K562 (cell line): ENCODE measurements around the gene YOD1. TPM values are rescaled to one million over a fixed set of nuclear protein-coding genes. Genes with fewer than 3 reads are reported as not detected.

Experiments
- BCOR ChIP-seq: fragments of 450-650 bp; IDR thresholded peaks from 2 replicates; pipeline ENCODE4 v1.6.1; 2016
- CHD2 ChIP-seq: IDR thresholded peaks from 2 replicates; pipeline ENCODE4 v1.6.1; 2011; ENCODE audit warnings: low read depth, low read length
- CREB3 ChIP-seq: fragments of 450-650 bp; conservative IDR thresholded peaks from 2 replicates; pipeline ENCODE4 v1.6.1; 2016; ENCODE audit warnings: missing genetic modification characterization, low read depth, mild to moderate bottlenecking, missing compliant biosample characterization, moderate library complexity
- CTBP1 ChIP-seq: fragments of 450-650 bp; IDR thresholded peaks from 2 replicates; pipeline ENCODE4 v1.6.1; 2016; ENCODE audit warnings: borderline replicate concordance
- CXXC5 ChIP-seq: fragments of 250-450 bp; sonication (Bioruptor Pico); IDR thresholded peaks from 2 replicates; pipeline ENCODE4 v1.8.0; 2022; ENCODE audit warnings: inconsistent platforms, mild to moderate bottlenecking, moderate library complexity
- ELF2 ChIP-seq: fragments of 250-450 bp; sonication (Bioruptor Pico); IDR thresholded peaks from 2 replicates; pipeline ENCODE4 v1.5.0; 2021; ENCODE audit warnings: mild to moderate bottlenecking
- KLF1 ChIP-seq: fragments of 450-650 bp; IDR thresholded peaks from 2 replicates; pipeline ENCODE4 v1.6.1; 2016; ENCODE audit warnings: missing genetic modification characterization, missing compliant biosample characterization
- MAFF ChIP-seq: IDR thresholded peaks from 2 replicates; pipeline ENCODE4 v1.6.1; 2012; ENCODE audit warnings: low read length, improper control_type of control experiment
- RCOR1 ChIP-seq, 2 experiments: IDR thresholded peaks; 2 replicates each; pipeline ENCODE4 v1.6.1; 2012; ENCODE audit warnings: low read depth in 2 of 2, low read length in 2 of 2, borderline replicate concordance in 1 of 2, improper control_type of control experiment in 1 of 2
- SREBF2 ChIP-seq: sonication (generic); formaldehyde crosslinking; IDR thresholded peaks from 2 replicates; pipeline ENCODE4 v1.4.0; 2020; ENCODE audit warnings: mild to moderate bottlenecking, missing genetic modification reagents
- TEAD4 ChIP-seq, 2 experiments: sonication (generic) in 1 of 2; formaldehyde crosslinking in 1 of 2; IDR thresholded peaks; 2 replicates each; pipeline versions ENCODE4 v1.6.1 to v1.8.0; 2012 to 2022; ENCODE audit warnings: borderline replicate concordance in 1 of 2, inconsistent platforms in 1 of 2, low read length in 1 of 2, mild to moderate bottlenecking in 1 of 2, missing genetic modification reagents in 1 of 2
- TSC22D4 ChIP-seq: fragments of 450-650 bp; IDR thresholded peaks from 2 replicates; pipeline ENCODE4 v1.6.1; 2016; ENCODE audit warnings: missing genetic modification characterization, missing biosample characterization, control low read depth
- WHSC1 ChIP-seq: IDR thresholded peaks from one replicate; pipeline ENCODE4 v1.6.1; 2012; ENCODE audit warnings: low read length, control low read depth, inconsistent platforms
- XRCC3 ChIP-seq: fragments of 450-650 bp; IDR thresholded peaks from 2 replicates; pipeline ENCODE4 v1.6.1; 2017; ENCODE audit warnings: mild to moderate bottlenecking, moderate library complexity
- ZNF311 ChIP-seq: fragments of 250-450 bp; sonication (Bioruptor Pico); IDR thresholded peaks from 2 replicates; pipeline ENCODE4 v1.4.0; 2020; ENCODE audit warnings: mild to moderate bottlenecking, moderate library complexity
- ZNF589 ChIP-seq: fragments of 200-800 bp; sonication (Bioruptor generic); IDR thresholded peaks from 2 replicates; pipeline ENCODE4 v1.6.1; 2016; ENCODE audit warnings: low read depth, missing genetic modification characterization, missing compliant biosample characterization
- ZNF740 ChIP-seq, 3 experiments: fragments of 200-800 bp in 1 of 3; sonication (Bioruptor generic) in 1 of 3; sonication (generic) in 1 of 3; formaldehyde crosslinking in 1 of 3; IDR thresholded peaks; 2 replicates each; pipeline versions ENCODE4 v1.6.1 to v1.8.0; 2016 to 2022; ENCODE audit warnings: mild to moderate bottlenecking in 2 of 3, missing compliant biosample characterization in 2 of 3, missing genetic modification characterization in 2 of 3, missing genetic modification reagents in 1 of 3
- polyA plus RNA-seq, 8 experiments: library from polyadenylated mRNA; depleted of rRNA in 4 of 8; stranded (reverse) in 5 of 8; unstranded in 3 of 8; fragments of >200 nt; fragmentation: Nextera tagmentation in 2 of 8; fragmentation: Illumina TruSeq in 1 of 8; extraction: Ambion mirVana in 2 of 8; extraction: Trizol in 1 of 8; gene quantifications; 2 replicates each; pipeline versions ENCODE4 v1.2.1 to v1.2.3, GENCODE V29; 2011 to 2014; ENCODE audit warnings: inconsistent platforms in 1 of 8, missing spikeins in 1 of 8
- total RNA-seq, 7 experiments: library from RNA; depleted of rRNA in 6 of 7; stranded (reverse); fragments of >200 nt in 6 of 7; fragmentation: Illumina TruSeq in 2 of 7; extraction: Trizol in 2 of 7; gene quantifications; 2 replicates each; pipeline versions ENCODE4 v1.2.1 to v1.2.3, GENCODE V29; 2011 to 2021; ENCODE audit warnings: low replicate concordance in 1 of 7
- TF ChIP-seq, protein P1 (sequence below): sonication (generic); formaldehyde crosslinking; IDR thresholded peaks from 2 replicates; pipeline ENCODE4 v1.8.1; 2023; ENCODE audit warnings: missing genetic modification reagents, mild to moderate bottlenecking, borderline replicate concordance

YOD1 gene
- total and polyA plus RNA-seq, 9 of the 15 experiments (the other 6 are each of a cell fraction or from before 2014, with no cell fraction given) = 18.2 to 78.1 (median 46.9) TPM

DNA sequence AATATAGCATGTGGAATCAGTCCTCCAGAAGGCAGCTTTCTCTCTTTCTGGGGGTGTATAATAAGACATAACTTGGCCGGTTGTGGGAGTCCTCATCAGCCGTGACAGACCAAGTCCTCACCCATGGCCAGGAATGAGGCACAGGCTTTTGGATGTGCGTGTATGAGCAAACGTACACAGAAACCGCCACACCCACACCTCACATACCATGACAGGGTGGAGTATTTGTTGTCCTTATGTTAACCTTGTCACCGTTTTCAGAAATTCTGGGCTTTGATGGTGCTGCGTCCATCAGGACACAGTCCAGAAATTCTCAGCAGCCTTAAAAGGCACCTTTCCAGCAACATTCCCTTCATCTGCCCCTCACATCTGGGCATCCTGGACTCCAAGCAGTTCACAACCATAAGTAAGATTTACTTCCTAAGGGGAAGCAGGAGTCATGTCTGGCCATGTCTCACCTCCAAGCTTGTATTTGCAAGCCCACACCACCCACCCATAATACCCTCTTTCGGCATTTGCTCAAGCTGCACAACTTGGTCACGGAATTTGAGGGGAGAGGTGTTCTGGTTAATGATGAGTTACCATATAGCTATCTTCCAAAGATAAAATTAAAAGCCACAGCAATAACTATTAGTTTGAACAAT is 30.8 kb downstream of the YOD1 start (continued):
- no peak for TF ChIP-seq CREB3 (tag)
- TF ChIP-seq KLF1 = peak; percentile 92
- peak; percentile 61; the same call in 1 of the 2 replicates for TF ChIP-seq CTBP1
- no peak for TF ChIP-seq MAFF
- TF ChIP-seq RCOR1 (IDR thresholded peaks at IDR 0.05; ENCODE audit: borderline replicate concordance in 1 of 2, low read depth in 2 of 2, low read length in 2 of 2) = peak in 1 of 2 experiments; percentile 35; a peak in 1 of 4 replicates
- 0 out of 2 replicates have a peak, but pooled peaks have one; percentile 37 for TF ChIP-seq TSC22D4 (tag)
- no peak for TF ChIP-seq ZNF589 (CRISPR knock-in tag)
- TF ChIP-seq ELF2 (CRISPR knock-in tag) = no peak
- TF ChIP-seq ZNF311 (CRISPR knock-in tag) = no peak
- no peak for TF ChIP-seq BCOR
- 0 out of 2 replicates have a peak, but pooled peaks have one; percentile 22 for TF ChIP-seq ZNF740 (CRISPR knock-in tag; IDR thresholded peaks at IDR 0.05)
- TF ChIP-seq ZNF740 (tag; IDR thresholded peaks at IDR 0.05) = no peak
- TF ChIP-seq TEAD4 (IDR thresholded peaks at IDR 0.05; ENCODE audit: low read length) = peak; percentile 63
- TF ChIP-seq TEAD4 (CRISPR knock-in tag; IDR thresholded peaks at IDR 0.05; ENCODE audit: borderline replicate concordance) = no peak
- TF ChIP-seq WHSC1 = peak; percentile 12
- TF ChIP-seq CHD2 = no peak
- no peak for TF ChIP-seq XRCC3
- peak; percentile 20; the same call in 1 of the 2 replicates for TF ChIP-seq CXXC5
- TF ChIP-seq, protein P1, sequence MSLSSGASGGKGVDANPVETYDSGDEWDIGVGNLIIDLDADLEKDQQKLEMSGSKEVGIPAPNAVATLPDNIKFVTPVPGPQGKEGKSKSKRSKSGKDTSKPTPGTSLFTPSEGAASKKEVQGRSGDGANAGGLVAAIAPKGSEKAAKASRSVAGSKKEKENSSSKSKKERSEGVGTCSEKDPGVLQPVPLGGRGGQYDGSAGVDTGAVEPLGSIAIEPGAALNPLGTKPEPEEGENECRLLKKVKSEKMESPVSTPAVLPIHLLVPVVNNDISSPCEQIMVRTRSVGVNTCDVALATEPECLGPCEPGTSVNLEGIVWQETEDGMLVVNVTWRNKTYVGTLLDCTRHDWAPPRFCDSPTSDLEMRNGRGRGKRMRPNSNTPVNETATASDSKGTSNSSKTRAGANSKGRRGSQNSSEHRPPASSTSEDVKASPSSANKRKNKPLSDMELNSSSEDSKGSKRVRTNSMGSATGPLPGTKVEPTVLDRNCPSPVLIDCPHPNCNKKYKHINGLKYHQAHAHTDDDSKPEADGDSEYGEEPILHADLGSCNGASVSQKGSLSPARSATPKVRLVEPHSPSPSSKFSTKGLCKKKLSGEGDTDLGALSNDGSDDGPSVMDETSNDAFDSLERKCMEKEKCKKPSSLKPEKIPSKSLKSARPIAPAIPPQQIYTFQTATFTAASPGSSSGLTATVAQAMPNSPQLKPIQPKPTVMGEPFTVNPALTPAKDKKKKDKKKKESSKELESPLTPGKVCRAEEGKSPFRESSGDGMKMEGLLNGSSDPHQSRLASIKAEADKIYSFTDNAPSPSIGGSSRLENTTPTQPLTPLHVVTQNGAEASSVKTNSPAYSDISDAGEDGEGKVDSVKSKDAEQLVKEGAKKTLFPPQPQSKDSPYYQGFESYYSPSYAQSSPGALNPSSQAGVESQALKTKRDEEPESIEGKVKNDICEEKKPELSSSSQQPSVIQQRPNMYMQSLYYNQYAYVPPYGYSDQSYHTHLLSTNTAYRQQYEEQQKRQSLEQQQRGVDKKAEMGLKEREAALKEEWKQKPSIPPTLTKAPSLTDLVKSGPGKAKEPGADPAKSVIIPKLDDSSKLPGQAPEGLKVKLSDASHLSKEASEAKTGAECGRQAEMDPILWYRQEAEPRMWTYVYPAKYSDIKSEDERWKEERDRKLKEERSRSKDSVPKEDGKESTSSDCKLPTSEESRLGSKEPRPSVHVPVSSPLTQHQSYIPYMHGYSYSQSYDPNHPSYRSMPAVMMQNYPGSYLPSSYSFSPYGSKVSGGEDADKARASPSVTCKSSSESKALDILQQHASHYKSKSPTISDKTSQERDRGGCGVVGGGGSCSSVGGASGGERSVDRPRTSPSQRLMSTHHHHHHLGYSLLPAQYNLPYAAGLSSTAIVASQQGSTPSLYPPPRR (CRISPR knock-in tag) = no peak
- 0 out of 2 replicates have a peak, but pooled peaks have one; percentile 22 for TF ChIP-seq SREBF2 (CRISPR knock-in tag)
